ENCODE measurements around the gene PTCH2.

Gene PTCH2, protein sequence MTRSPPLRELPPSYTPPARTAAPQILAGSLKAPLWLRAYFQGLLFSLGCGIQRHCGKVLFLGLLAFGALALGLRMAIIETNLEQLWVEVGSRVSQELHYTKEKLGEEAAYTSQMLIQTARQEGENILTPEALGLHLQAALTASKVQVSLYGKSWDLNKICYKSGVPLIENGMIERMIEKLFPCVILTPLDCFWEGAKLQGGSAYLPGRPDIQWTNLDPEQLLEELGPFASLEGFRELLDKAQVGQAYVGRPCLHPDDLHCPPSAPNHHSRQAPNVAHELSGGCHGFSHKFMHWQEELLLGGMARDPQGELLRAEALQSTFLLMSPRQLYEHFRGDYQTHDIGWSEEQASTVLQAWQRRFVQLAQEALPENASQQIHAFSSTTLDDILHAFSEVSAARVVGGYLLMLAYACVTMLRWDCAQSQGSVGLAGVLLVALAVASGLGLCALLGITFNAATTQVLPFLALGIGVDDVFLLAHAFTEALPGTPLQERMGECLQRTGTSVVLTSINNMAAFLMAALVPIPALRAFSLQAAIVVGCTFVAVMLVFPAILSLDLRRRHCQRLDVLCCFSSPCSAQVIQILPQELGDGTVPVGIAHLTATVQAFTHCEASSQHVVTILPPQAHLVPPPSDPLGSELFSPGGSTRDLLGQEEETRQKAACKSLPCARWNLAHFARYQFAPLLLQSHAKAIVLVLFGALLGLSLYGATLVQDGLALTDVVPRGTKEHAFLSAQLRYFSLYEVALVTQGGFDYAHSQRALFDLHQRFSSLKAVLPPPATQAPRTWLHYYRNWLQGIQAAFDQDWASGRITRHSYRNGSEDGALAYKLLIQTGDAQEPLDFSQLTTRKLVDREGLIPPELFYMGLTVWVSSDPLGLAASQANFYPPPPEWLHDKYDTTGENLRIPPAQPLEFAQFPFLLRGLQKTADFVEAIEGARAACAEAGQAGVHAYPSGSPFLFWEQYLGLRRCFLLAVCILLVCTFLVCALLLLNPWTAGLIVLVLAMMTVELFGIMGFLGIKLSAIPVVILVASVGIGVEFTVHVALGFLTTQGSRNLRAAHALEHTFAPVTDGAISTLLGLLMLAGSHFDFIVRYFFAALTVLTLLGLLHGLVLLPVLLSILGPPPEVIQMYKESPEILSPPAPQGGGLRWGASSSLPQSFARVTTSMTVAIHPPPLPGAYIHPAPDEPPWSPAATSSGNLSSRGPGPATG

DNA sequence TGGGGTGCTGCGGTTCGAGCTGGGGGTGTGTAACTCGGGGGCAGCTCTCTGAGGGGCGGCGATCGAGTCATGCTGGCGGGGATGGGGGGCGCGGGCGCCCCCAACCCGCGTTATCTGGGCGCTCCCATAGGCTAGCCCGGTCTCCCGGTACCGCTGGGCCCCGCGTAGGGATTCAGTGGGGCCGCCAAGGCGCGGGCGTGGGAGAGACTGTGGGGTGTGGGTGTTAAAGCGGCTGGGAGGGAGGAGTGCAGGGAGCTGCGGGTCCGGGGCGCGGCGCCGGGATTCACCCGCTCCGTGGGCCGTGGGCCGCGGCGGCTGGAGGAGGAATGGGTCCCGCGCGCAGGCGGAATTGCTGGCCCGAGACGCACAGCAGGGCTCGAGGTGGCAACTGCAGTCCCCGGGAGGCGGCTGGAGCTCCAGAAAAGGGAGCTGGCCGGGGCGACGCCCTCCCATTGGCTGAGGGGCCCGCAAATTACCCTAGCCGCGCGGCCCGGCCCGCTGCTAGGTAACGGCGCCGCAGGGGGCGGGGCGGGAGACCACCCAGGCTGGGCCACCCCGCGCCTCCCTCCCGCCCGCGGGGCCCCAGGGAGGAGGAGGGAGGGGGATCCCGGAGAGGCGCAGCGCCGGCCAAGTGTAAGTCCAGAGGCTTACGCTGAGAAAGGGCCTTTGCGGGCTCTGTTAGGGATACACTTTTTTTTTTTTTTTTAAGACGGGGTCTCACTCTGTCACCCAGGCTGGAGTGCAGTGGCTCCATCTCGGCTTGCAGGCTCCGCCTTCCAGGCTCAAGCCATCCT is at the start of gene PTCH2:
TSS of gene PTCH2 (minus strand) at position 392 of the 794 bp plus-strand sequence. CDS start at position 71, 321 bp downstream.
- no peak for TF ChIP-seq EZH2 (IDR thresholded peaks at IDR 0.05; ENCODE audit: borderline replicate concordance, low read length)
- TF ChIP-seq, protein P1, sequence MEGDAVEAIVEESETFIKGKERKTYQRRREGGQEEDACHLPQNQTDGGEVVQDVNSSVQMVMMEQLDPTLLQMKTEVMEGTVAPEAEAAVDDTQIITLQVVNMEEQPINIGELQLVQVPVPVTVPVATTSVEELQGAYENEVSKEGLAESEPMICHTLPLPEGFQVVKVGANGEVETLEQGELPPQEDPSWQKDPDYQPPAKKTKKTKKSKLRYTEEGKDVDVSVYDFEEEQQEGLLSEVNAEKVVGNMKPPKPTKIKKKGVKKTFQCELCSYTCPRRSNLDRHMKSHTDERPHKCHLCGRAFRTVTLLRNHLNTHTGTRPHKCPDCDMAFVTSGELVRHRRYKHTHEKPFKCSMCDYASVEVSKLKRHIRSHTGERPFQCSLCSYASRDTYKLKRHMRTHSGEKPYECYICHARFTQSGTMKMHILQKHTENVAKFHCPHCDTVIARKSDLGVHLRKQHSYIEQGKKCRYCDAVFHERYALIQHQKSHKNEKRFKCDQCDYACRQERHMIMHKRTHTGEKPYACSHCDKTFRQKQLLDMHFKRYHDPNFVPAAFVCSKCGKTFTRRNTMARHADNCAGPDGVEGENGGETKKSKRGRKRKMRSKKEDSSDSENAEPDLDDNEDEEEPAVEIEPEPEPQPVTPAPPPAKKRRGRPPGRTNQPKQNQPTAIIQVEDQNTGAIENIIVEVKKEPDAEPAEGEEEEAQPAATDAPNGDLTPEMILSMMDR (IDR thresholded peaks at IDR 0.05; ENCODE audit: low read length) = no peak
- Histone ChIP-seq H3K9me3 (ENCODE audit: low read length) (no peaks in the 10 kb centered on the region), H3K36me3 (ENCODE audit: insufficient read depth, low read length) (no peaks in the 10 kb centered on the region; the same call in 1 of the 2 replicates), H3K9me2 (ENCODE audit: low read depth, low read length) (no peaks in the 10 kb centered on the region), H3K27me3 (ENCODE audit: insufficient read depth, low read length) (0 out of 2 replicates have a peak, but pooled peaks cover 4% of the 10 kb centered on the region), H3F3A (ENCODE audit: insufficient read depth, low read length) (no peaks in the 10 kb centered on the region), H3K4me3 (ENCODE audit: low read depth, low read length, poor library complexity, severe bottlenecking) (peak within 1 kb of the TSS; percentile 50), H2AFZ (ENCODE audit: low read length) (no peak within 1 kb of the TSS), H3K4me2 (ENCODE audit: low read length) (peak within 1 kb of the TSS; percentile 60), H3K79me2 (ENCODE audit: insufficient read depth, low read length) (no peaks in the 10 kb centered on the region), H4K20me1 (ENCODE audit: insufficient read depth, low read length) (no peaks in the 10 kb centered on the region), H3K27ac (ENCODE audit: low read depth, low read length, poor library complexity, severe bottlenecking) (no peak within 1 kb of the TSS), H3K4me1 (ENCODE audit: insufficient read depth, low read length, severe bottlenecking) (peaks cover 9% of the 10 kb centered on the region), H3K9ac (ENCODE audit: low read length) (peak within 1 kb of the TSS; percentile 34; the same call in 1 of the 2 replicates)

DNA sequence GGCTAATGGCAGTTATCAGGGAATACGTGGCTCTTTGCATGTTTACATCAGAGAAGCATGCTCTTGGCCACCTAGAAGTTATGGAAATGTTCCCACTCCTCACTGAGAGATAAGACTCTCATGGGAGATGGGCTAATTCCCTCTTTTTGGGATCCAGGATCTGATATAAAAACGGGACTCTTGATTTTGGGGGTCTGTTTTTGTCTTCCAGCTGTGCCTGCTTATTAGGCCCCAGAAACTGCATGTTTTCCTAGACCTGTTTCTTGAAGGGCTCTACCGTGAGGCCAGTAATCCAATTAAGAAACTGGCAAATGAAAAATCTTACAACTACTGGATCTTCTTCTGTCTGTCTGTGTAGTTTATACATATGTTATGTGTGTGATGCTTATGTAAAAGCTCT is 47.0 kb upstream of the PTCH2 start:
- H3F3A ChIP-seq (ENCODE audit: insufficient read depth, low read length) = no peaks in the 10 kb centered on the region
- peaks cover 26% of the 10 kb centered on the region; the same call in 1 of the 2 replicates for H3K9me3 ChIP-seq (ENCODE audit: low read length)
- no peak overlapping the region for H3K9ac ChIP-seq (ENCODE audit: low read length)
- no peaks in the 10 kb centered on the region for H3K27me3 ChIP-seq (ENCODE audit: insufficient read depth, low read length)
- H3K79me2 ChIP-seq (ENCODE audit: insufficient read depth, low read length) = no peaks in the 10 kb centered on the region
- no peak overlapping the region for H3K4me3 ChIP-seq (ENCODE audit: low read depth, low read length, poor library complexity, severe bottlenecking)
- H3K4me2 ChIP-seq (ENCODE audit: low read length) = no peak overlapping the region
- no peaks in the 10 kb centered on the region for H4K20me1 ChIP-seq (ENCODE audit: insufficient read depth, low read length)
- peaks cover 77% of the 10 kb centered on the region for H3K36me3 ChIP-seq (ENCODE audit: insufficient read depth, low read length)
- H3K9me2 ChIP-seq (ENCODE audit: low read depth, low read length) = no peaks in the 10 kb centered on the region
- H3K27ac ChIP-seq (ENCODE audit: low read depth, low read length, poor library complexity, severe bottlenecking) = no peak overlapping the region
- TF ChIP-seq, protein P1 (IDR thresholded peaks at IDR 0.05; ENCODE audit: low read length) = no peak
- no peak for TF ChIP-seq EZH2 (IDR thresholded peaks at IDR 0.05; ENCODE audit: borderline replicate concordance, low read length)
- H2AFZ ChIP-seq (ENCODE audit: low read length) = no peak overlapping the region
- H3K4me1 ChIP-seq (ENCODE audit: insufficient read depth, low read length, severe bottlenecking) = no peaks in the 10 kb centered on the region
